Lower leg skin (tissue), 4 donors: Measurements from ENCODE around the gene ARHGAP20. TPM values are rescaled to one million over a fixed set of nuclear protein-coding genes. Genes with fewer than 3 reads are reported as not detected.

Experiments
- DNase-seq, 2 donors: peaks; one replicate each; pipeline ENCODE4 v3.0.0-alpha.2; 2019; ENCODE audit warnings: low spot score in 2 of 2
- H3K4me3 ChIP-seq: fragments of 200-600 bp; sonication (generic); 2 replicates; pipeline ENCODE4 v1.5.1; 2017; ENCODE audit warnings: mild to moderate bottlenecking, low read depth; ENCODE audit not compliant: poor library complexity, severe bottlenecking
- CTCF ChIP-seq, 3 donors: fragments of 450-650 bp; IDR thresholded peaks; one replicate each; pipeline ENCODE4 v1.5.1; 2016; ENCODE audit warnings: antibody characterized with exemption in 3 of 3, mild to moderate bottlenecking in 3 of 3, moderate library complexity in 2 of 3
- POLR2A ChIP-seq, 2 donors: fragments of 450-650 bp; IDR thresholded peaks; one replicate each; pipeline ENCODE4 v1.6.1; 2016 to 2017; ENCODE audit warnings: antibody characterized with exemption in 2 of 2, mild to moderate bottlenecking in 1 of 2, moderate library complexity in 1 of 2
- WGBS, 2 donors: methylation state at CpG; one replicate each; pipeline ENCODE4 v1.1.5; 2018; 5-methylcytosine and 5-hydroxymethylcytosine counted together
- intact Hi-C: fragments of 100-400 bp; cut with DNase I; formaldehyde crosslinking; loops from one replicate; pipeline ENCODE4 v1.15.0; 2023; ENCODE audit warnings: low total_unique reads
- total RNA-seq, 4 donors: library from RNA; depleted of rRNA; stranded (reverse); fragments of >200 nt; gene quantifications; one replicate each; pipeline ENCODE4 v1.1.0, GENCODE V29; 2016

Gene ARHGAP20
- total RNA-seq, 4 donors from 2014 or later: 0.99 to 2.0 (median 1.7) TPM

- WGBS, 2 donors: 93 to 96% methylated on average over 1 of the region's 1 CpG
- DNase-seq: no peak
- TF ChIP-seq POLR2A (IDR thresholded peaks at IDR 0.05): no peak
- TF ChIP-seq CTCF (IDR thresholded peaks at IDR 0.05): no peak
- no peak overlapping the region for H3K4me3 ChIP-seq
- intact Hi-C loops: no loop called here
Observed at GRCh38 chr11:110544779-110545178, 167.5 kb downstream of the ARHGAP20 start.

DNA sequence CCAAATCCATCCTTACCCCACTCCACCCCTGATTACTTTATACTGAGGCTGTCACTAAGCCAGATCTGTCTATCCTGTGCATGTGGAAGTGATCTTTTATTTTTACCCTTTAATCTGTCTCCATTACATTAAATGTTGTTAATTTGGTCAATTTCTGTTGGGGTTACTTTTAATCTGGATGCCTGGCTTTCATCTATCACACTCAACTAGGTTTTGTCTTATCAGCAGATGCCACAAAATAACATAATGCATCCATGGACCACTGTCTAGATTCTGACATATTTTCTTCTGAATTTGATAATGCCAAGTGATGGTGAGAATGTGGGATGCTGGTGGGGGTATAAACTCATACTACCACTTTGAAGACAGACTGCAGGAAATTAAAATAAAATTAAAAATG, 174.1 kb downstream of the ARHGAP20 start:
- no peak overlapping the region for H3K4me3 ChIP-seq
- DNase-seq: no peak
- intact Hi-C loops: no loop called here
- no peak for TF ChIP-seq POLR2A (IDR thresholded peaks at IDR 0.05)
- no peak for TF ChIP-seq CTCF (IDR thresholded peaks at IDR 0.05)

DNA sequence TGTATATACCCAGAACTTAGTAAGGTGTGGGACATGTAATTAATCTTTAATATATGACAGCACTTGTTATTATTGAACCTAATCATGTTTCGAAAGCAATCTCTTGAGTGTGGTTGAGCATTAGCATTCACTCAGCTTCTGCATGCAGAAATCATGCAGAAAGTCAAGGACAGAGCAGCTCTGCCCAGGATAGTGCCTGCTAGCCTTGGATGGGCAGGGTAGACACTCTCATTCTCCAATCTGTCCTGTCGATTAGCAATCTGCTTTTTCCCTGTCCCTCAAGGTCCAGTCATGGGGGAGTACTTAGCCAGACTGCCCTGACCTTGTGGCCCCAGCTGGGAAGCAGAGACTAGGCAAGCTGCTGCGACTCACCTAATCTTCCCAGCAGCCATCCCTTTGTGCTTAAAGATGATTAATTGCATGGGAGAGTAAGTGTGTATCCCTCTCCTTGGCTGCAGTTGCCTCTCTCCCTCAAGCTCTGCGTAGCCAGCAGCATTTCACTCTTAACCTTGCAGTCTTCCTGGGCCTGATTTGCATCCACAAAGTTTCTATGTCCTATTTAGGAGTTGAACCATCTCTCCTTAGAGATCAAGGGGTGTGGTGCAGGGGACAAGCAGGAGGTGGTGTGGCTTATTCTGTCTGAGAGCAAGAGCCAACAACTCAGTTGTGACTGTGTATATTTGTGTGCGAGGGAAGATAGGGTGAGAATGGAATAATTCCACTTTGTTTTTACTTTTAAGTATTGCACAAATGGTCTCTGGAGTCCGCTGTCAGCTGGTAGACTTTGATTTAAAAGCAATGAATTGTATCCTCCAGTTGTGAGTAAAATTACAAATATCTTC, 181.1 kb downstream of the ARHGAP20 start:
- WGBS, 2 donors: 68 to 73% methylated on average over 6 of the region's 6 CpGs
- intact Hi-C loops: no loop called here
- DNase-seq: no peak
- TF ChIP-seq CTCF (IDR thresholded peaks at IDR 0.05): no peak
- TF ChIP-seq POLR2A (IDR thresholded peaks at IDR 0.05): no peak
- H3K4me3 ChIP-seq: no peak overlapping the region

DNA sequence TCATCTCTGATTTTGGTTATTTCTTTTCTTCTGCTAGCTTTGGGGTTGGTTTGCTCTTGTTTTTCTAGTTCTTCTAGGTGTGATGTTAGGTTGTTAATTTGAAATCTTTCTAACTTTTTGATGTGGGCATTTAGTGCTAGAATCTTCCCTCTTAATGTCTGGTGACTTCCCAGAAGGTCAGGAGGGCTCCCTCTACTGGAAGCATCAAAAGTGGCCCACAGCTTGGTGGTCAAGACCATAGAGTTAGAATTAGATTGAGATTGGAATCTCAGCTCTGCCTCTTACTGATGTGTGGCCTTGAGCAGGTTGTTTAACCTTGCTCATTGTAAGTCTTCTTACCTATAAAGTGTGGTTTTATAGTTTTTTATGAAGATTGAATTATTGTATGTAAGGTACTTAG, 183.2 kb downstream of the ARHGAP20 start:
- TF ChIP-seq CTCF (IDR thresholded peaks at IDR 0.05): no peak
- TF ChIP-seq POLR2A (IDR thresholded peaks at IDR 0.05): no peak
- no peak overlapping the region for H3K4me3 ChIP-seq
- DNase-seq: no peak
- intact Hi-C loops: no loop called here

DNA sequence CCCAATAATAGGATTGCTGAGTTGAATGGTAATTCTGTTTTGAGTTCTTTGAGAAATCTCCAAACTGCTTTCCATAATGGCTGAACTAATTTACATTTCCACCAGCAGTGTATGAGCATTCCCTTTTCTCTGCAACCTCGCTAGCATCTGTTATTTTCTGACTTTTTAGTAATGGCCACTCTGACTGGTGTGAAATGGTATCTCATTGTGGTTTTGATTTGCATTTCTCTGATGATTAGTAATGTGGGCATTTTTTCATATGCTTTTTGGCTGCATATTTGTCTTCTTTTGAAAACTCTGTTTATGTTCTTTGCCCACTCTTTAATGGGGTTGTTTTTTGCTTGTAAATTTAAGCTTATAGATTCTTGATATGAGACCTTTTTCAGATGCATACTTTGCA, 185.1 kb downstream of the ARHGAP20 start:
- no peak overlapping the region for H3K4me3 ChIP-seq
- 93 to 100% methylated on average over 1 of the region's 1 CpG for WGBS, 2 donors
- DNase-seq: no peak
- no peak for TF ChIP-seq POLR2A (IDR thresholded peaks at IDR 0.05)
- intact Hi-C loops: no loop called here
